Liver (tissue), 9 donors: ENCODE results near the gene DIP2A. TPM values are rescaled to one million over a fixed set of nuclear protein-coding genes. Genes with fewer than 3 reads are reported as not detected.
"Not testable (repeated sequence)": the region's sequence is repeated elsewhere in the genome, so short reads cannot be mapped to it uniquely, and the experiment has no call there.

Experiments used
- DNase-seq: peaks from one replicate; pipeline ENCODE4 v3.0.0-alpha.2; 2017; ENCODE audit warnings: low spot score
- H3K27ac ChIP-seq, 2 donors: one replicate each; pipeline ENCODE4 v1.7.0; 2013; ENCODE audit warnings: inconsistent platforms in 2 of 2, low read length in 2 of 2, control low read depth in 1 of 2, low read depth in 1 of 2, mild to moderate bottlenecking in 1 of 2
- H3K27me3 ChIP-seq, 4 donors: one replicate each; pipeline versions ENCODE4 v1.6.1 to v1.7.0; 2013; ENCODE audit warnings: low read length in 3 of 4, inconsistent platforms in 1 of 4, mild to moderate bottlenecking in 1 of 4, moderate library complexity in 1 of 4; ENCODE audit not compliant: control insufficient read depth in 4 of 4, insufficient read depth in 4 of 4
- H3K36me3 ChIP-seq, 4 donors: one replicate each; pipeline versions ENCODE4 v1.6.1 to v1.7.0; 2013; ENCODE audit warnings: low read length in 3 of 4, mild to moderate bottlenecking in 3 of 4, low read depth in 1 of 4, moderate library complexity in 1 of 4; ENCODE audit not compliant: control insufficient read depth in 4 of 4, insufficient read depth in 3 of 4
- H3K4me1 ChIP-seq, 4 donors: one replicate each; pipeline versions ENCODE4 v1.6.1 to v1.7.0; 2013; ENCODE audit warnings: low read length in 3 of 4, mild to moderate bottlenecking in 3 of 4, moderate library complexity in 1 of 4; ENCODE audit not compliant: control insufficient read depth in 4 of 4, insufficient read depth in 4 of 4
- H3K4me3 ChIP-seq, 3 donors: one replicate each; pipeline versions ENCODE4 v1.6.1 to v1.7.0; 2013; ENCODE audit warnings: low read length in 3 of 3, control low read depth in 1 of 3, low read depth in 1 of 3, mild to moderate bottlenecking in 1 of 3
- H3K9ac ChIP-seq, 2 donors: one replicate each; pipeline ENCODE4 v1.7.0; 2013; ENCODE audit warnings: low read length in 2 of 2, mild to moderate bottlenecking in 2 of 2, moderate library complexity in 2 of 2, control low read depth in 1 of 2, low read depth in 1 of 2
- H3K9me3 ChIP-seq, 4 donors: one replicate each; pipeline versions ENCODE4 v1.6.1 to v1.7.0; 2013; ENCODE audit warnings: low read length in 3 of 4; ENCODE audit not compliant: control insufficient read depth in 4 of 4
- ATF3 ChIP-seq: IDR thresholded peaks from 2 replicates; pipeline ENCODE4 v1.6.1; 2016; ENCODE audit warnings: antibody characterized with exemption
- CTCF ChIP-seq: fragments of 150-350 bp; IDR thresholded peaks from 2 replicates; pipeline ENCODE4 v1.5.1; 2017; ENCODE audit warnings: improper control_type of control experiment, low read depth, low read length; ENCODE audit not compliant: missing input control
- EGR1 ChIP-seq, 2 donors: IDR thresholded peaks; 2 replicates each; pipeline ENCODE4 v1.6.1; 2016 to 2018; ENCODE audit warnings: antibody characterized with exemption in 2 of 2, low read depth in 2 of 2
- FOXA1 ChIP-seq: IDR thresholded peaks from 2 replicates; pipeline ENCODE4 v1.6.1; 2016; ENCODE audit warnings: antibody characterized with exemption
- FOXA2 ChIP-seq: IDR thresholded peaks from 2 replicates; pipeline ENCODE4 v1.6.1; 2016; ENCODE audit warnings: antibody characterized with exemption
- GABPA ChIP-seq, 2 donors: IDR thresholded peaks in 1 of 2; conservative IDR thresholded peaks in 1 of 2; 2 replicates each; pipeline ENCODE4 v1.6.1; 2016; ENCODE audit warnings: antibody characterized with exemption in 2 of 2, mild to moderate bottlenecking in 1 of 2, moderate library complexity in 1 of 2
- HNF4A ChIP-seq, 2 donors: conservative IDR thresholded peaks; 2 replicates each; pipeline ENCODE4 v1.6.1; 2016; ENCODE audit warnings: antibody characterized with exemption in 2 of 2, mild to moderate bottlenecking in 2 of 2
- HNF4G ChIP-seq: IDR thresholded peaks from 2 replicates; pipeline ENCODE4 v1.6.1; 2016; ENCODE audit warnings: antibody characterized with exemption
- MAX ChIP-seq: IDR thresholded peaks from 2 replicates; pipeline ENCODE4 v1.6.1; 2016; ENCODE audit warnings: antibody characterized with exemption
- NR2F2 ChIP-seq: IDR thresholded peaks from 2 replicates; pipeline ENCODE4 v1.6.1; 2016; ENCODE audit warnings: antibody characterized with exemption
- RAD21 ChIP-seq, 2 donors: IDR thresholded peaks; 2 replicates each; pipeline ENCODE4 v1.6.1; 2016; ENCODE audit warnings: antibody characterized with exemption in 2 of 2, mild to moderate bottlenecking in 2 of 2
- REST ChIP-seq: IDR thresholded peaks from 2 replicates; pipeline ENCODE4 v1.6.1; 2016; ENCODE audit warnings: antibody characterized with exemption, mild to moderate bottlenecking
- RXRA ChIP-seq, 2 donors: IDR thresholded peaks; 2 replicates each; pipeline ENCODE4 v1.6.1; 2017 to 2018; ENCODE audit warnings: antibody characterized with exemption in 2 of 2, mild to moderate bottlenecking in 1 of 2
- SP1 ChIP-seq: IDR thresholded peaks from 2 replicates; pipeline ENCODE4 v1.6.1; 2018; ENCODE audit warnings: antibody characterized with exemption, mild to moderate bottlenecking
- TAF1 ChIP-seq: conservative IDR thresholded peaks from 2 replicates; pipeline ENCODE4 v1.6.1; 2016; ENCODE audit warnings: antibody characterized with exemption, mild to moderate bottlenecking
- YY1 ChIP-seq: IDR thresholded peaks from 2 replicates; pipeline ENCODE4 v1.6.1; 2016; ENCODE audit warnings: antibody characterized with exemption, mild to moderate bottlenecking
- ZBTB33 ChIP-seq: IDR thresholded peaks from 2 replicates; pipeline ENCODE4 v1.6.1; 2016; ENCODE audit warnings: antibody characterized with exemption
- WGBS: extraction: QIAGEN DNeasy Blood & Tissue Kit; methylation state at CpG from one replicate; pipeline ENCODE4 v1.1.7; 2013; 5-methylcytosine and 5-hydroxymethylcytosine counted together
- polyA plus RNA-seq, 2 donors: library from polyadenylated mRNA; stranded (reverse) in 1 of 2; unstranded in 1 of 2; fragments of 200-250 nt in 1 of 2; fragments of >200 nt in 1 of 2; fragmentation: Nextera tagmentation in 1 of 2; extraction: Ambion mirVana in 1 of 2; gene quantifications; one replicate each; pipeline versions ENCODE4 v1.2.1 to v1.2.3, GENCODE V29; 2013 to 2015
- total RNA-seq, 2 donors: library from RNA; depleted of rRNA; stranded (reverse); fragments of >200 nt; gene quantifications; one replicate each; pipeline ENCODE4 v1.2.3, GENCODE V29; 2014
- donor health status: healthy.
- donor health status: healthy.
- donor health status: healthy.
- donor health status: healthy.
- donor health status: healthy.

DIP2A gene
- total and polyA plus RNA-seq, 4 donors: 3.8 to 21.7 (median 7.5) TPM

- Histone ChIP-seq H3K4me1 (no peaks in the 10 kb centered on the region), H3K27ac (no peak overlapping the region), H3K27me3 (no peaks in the 10 kb centered on the region), H3K9ac (no peak overlapping the region), H3K9me3 (no peaks in the 10 kb centered on the region), H3K4me3 (no peak overlapping the region), H3K36me3 (peaks cover 11 to 72% (median 19%) of the 10 kb centered on the region in 4 donors)
- 97% methylated on average over 21 of the region's 21 CpGs for WGBS
- DNase-seq: no peak
- no peak for TF ChIP-seq MAX
- TF ChIP-seq SP1: no peak
- no peak for TF ChIP-seq TAF1
- TF ChIP-seq EGR1 (IDR thresholded peaks at IDR 0.05; ENCODE audit: low read depth in 2 of 2): no peak
- TF ChIP-seq CTCF: no peak
- TF ChIP-seq GABPA (IDR thresholded peaks at IDR 0.05 in 1 of 2, conservative IDR thresholded peaks at IDR 0.05 in 1 of 2): no peak
- no peak for TF ChIP-seq ZBTB33
- no peak for TF ChIP-seq FOXA1
These were observed 27.2 kb upstream of the DIP2A start for GRCh38 chr21:46431448-46431847.

GRCh38 chr21:46431884-46432488 lies 26.7 kb upstream of the DIP2A start:
- no peak for DNase-seq
- H3K9me3 ChIP-seq: no peaks in the 10 kb centered on the region
- H3K4me1 ChIP-seq: no peaks in the 10 kb centered on the region
- H3K36me3 ChIP-seq: peaks cover 14 to 72% (median 19%) of the 10 kb centered on the region in 4 donors
- WGBS: 88% methylated on average over 22 of the region's 22 CpGs
- TF ChIP-seq FOXA2 (no peak), NR2F2 (no peak), GABPA (IDR thresholded peaks at IDR 0.05 in 1 of 2, conservative IDR thresholded peaks at IDR 0.05 in 1 of 2) (no peak), REST (no peak), SP1 (no peak), FOXA1 (no peak), ATF3 (no peak), HNF4G (no peak), HNF4A (conservative IDR thresholded peaks at IDR 0.05) (no peak), MAX (no peak), CTCF (no peak), YY1 (no peak), RAD21 (IDR thresholded peaks at IDR 0.05) (no peak), RXRA (IDR thresholded peaks at IDR 0.05) (no peak)
- no peaks in the 10 kb centered on the region for H3K27me3 ChIP-seq
- H3K9ac ChIP-seq: no peak overlapping the region
- no peak overlapping the region for H3K4me3 ChIP-seq
- H3K27ac ChIP-seq: no peak overlapping the region

- not testable (repeated sequence) for H3K4me3 ChIP-seq, H3K27ac ChIP-seq, H3K27me3 ChIP-seq, H3K9ac ChIP-seq, H3K9me3 ChIP-seq, DNase-seq, H3K4me1 ChIP-seq
- peaks cover 16 to 69% (median 22%) of the 10 kb centered on the region in 4 donors for H3K36me3 ChIP-seq
- 89% methylated on average over 11 of the region's 11 CpGs for WGBS
These were observed 25.6 kb upstream of the DIP2A start for GRCh38 chr21:46433116-46433515.
